Parathyroid adenoma (tissue), 2 donors: ENCODE measurements around the gene INAFM2.

Source experiments
- H2AFZ ChIP-seq: fragments of 300-600 bp; sonication (generic); one replicate; pipeline ENCODE4 v1.7.0; 2017; ENCODE audit warnings: antibody characterized with exemption, mild to moderate bottlenecking
- H3K27ac ChIP-seq: fragments of 300-600 bp; sonication (generic); one replicate; pipeline ENCODE4 v1.7.0; 2017
- H3K27me3 ChIP-seq: fragments of 300-600 bp; sonication (generic); one replicate; pipeline ENCODE4 v1.7.0; 2017; ENCODE audit warnings: low read length; ENCODE audit not compliant: control insufficient read depth, insufficient read depth
- H3K36me3 ChIP-seq: fragments of 300-600 bp; sonication (generic); one replicate; pipeline ENCODE4 v1.7.0; 2017; ENCODE audit warnings: low read length; ENCODE audit not compliant: control insufficient read depth, insufficient read depth
- H3K4me1 ChIP-seq: fragments of 300-600 bp; sonication (generic); one replicate; pipeline ENCODE4 v1.7.0; 2017; ENCODE audit warnings: control low read depth
- H3K4me2 ChIP-seq: fragments of 300-600 bp; sonication (generic); one replicate; pipeline ENCODE4 v1.7.0; 2017; ENCODE audit warnings: low read length
- H3K4me3 ChIP-seq: fragments of 300-600 bp; sonication (generic); one replicate; pipeline ENCODE4 v1.7.0; 2017; ENCODE audit warnings: low read depth, low read length
- H3K79me2 ChIP-seq: fragments of 300-600 bp; sonication (generic); one replicate; pipeline ENCODE4 v1.7.0; 2017; ENCODE audit warnings: control low read depth
- H3K9ac ChIP-seq: fragments of 300-600 bp; sonication (generic); one replicate; pipeline ENCODE4 v1.7.0; 2017; ENCODE audit warnings: mild to moderate bottlenecking
- H3K9me3 ChIP-seq: fragments of 300-600 bp; sonication (generic); one replicate; pipeline ENCODE4 v1.7.0; 2017; ENCODE audit warnings: low read length; ENCODE audit not compliant: control insufficient read depth
- CTCF ChIP-seq: fragments of 300-600 bp; sonication (generic); IDR thresholded peaks from one replicate; pipeline ENCODE4 v1.7.0; 2017; ENCODE audit warnings: antibody characterized with exemption, mild to moderate bottlenecking
- donor health status: primary hyperparathyroidism.

INAFM2 gene

GRCh38 chr15:40331026-40331425 lies 7.5 kb downstream of the INAFM2 start:
- Histone ChIP-seq H3K9ac (no peak overlapping the region), H3K9me3 (no peaks in the 10 kb centered on the region), H3K79me2 (no peaks in the 10 kb centered on the region), H3K4me2 (no peak overlapping the region), H3K4me1 (peaks cover 3% of the 10 kb centered on the region), H2AFZ (no peak overlapping the region), H3K27ac (no peak overlapping the region), H3K36me3 (no peaks in the 10 kb centered on the region), H3K4me3 (no peak overlapping the region), H3K27me3 (no peaks in the 10 kb centered on the region)
- TF ChIP-seq CTCF: no peak

- Histone ChIP-seq H3K27me3 (no peaks in the 10 kb centered on the region), H3K4me1 (peaks cover 3% of the 10 kb centered on the region), H3K36me3 (no peaks in the 10 kb centered on the region), H3K4me3 (no peak overlapping the region), H3K9ac (no peak overlapping the region), H2AFZ (no peak overlapping the region), H3K9me3 (no peaks in the 10 kb centered on the region), H3K27ac (no peak overlapping the region), H3K79me2 (no peaks in the 10 kb centered on the region), H3K4me2 (no peak overlapping the region)
- no peak for TF ChIP-seq CTCF
Measured at GRCh38 chr15:40331637-40332036, 8.1 kb downstream of the INAFM2 start.

GRCh38 chr15:40332113-40332781 lies 8.8 kb downstream of the INAFM2 start:
- Histone ChIP-seq H2AFZ (no peak overlapping the region), H3K4me3 (no peak overlapping the region), H3K4me1 (no peaks in the 10 kb centered on the region), H3K9ac (no peak overlapping the region), H3K36me3 (no peaks in the 10 kb centered on the region), H3K9me3 (no peaks in the 10 kb centered on the region), H3K27me3 (no peaks in the 10 kb centered on the region), H3K27ac (no peak overlapping the region), H3K4me2 (no peak overlapping the region), H3K79me2 (no peaks in the 10 kb centered on the region)
- no peak for TF ChIP-seq CTCF

- Histone ChIP-seq H3K9me3 (no peaks in the 10 kb centered on the region), H3K79me2 (peaks cover 7% of the 10 kb centered on the region), H3K27ac (peak overlapping the region; percentile 68), H3K9ac (no peak overlapping the region), H2AFZ (no peak overlapping the region), H3K36me3 (no peaks in the 10 kb centered on the region), H3K4me2 (no peak overlapping the region), H3K4me3 (no peak overlapping the region), H3K4me1 (peaks cover 8% of the 10 kb centered on the region), H3K27me3 (no peaks in the 10 kb centered on the region)
- TF ChIP-seq CTCF: no peak
Measured at GRCh38 chr15:40333922-40334492, 10.5 kb downstream of the INAFM2 start.

GRCh38 chr15:40334541-40334940 lies 11.0 kb downstream of the INAFM2 start:
- H3K27ac ChIP-seq: peak overlapping the region; percentile 68
- no peak for TF ChIP-seq CTCF
- no peak overlapping the region for H3K9ac ChIP-seq
- peaks cover 13% of the 10 kb centered on the region for H3K4me1 ChIP-seq
- peaks cover 11% of the 10 kb centered on the region for H3K79me2 ChIP-seq
- H3K36me3 ChIP-seq: no peaks in the 10 kb centered on the region
- H3K27me3 ChIP-seq: no peaks in the 10 kb centered on the region
- no peaks in the 10 kb centered on the region for H3K9me3 ChIP-seq
- H2AFZ ChIP-seq: no peak overlapping the region
- no peak overlapping the region for H3K4me3 ChIP-seq
- H3K4me2 ChIP-seq: no peak overlapping the region
